ENCODE data around the gene DNAJC5G. TPM values are rescaled to one million over a fixed set of nuclear protein-coding genes. Genes with fewer than 3 reads are reported as not detected.

The DNAJC5G gene
- total and polyA plus RNA-seq, 2 donors (not counting 1 experiment from before 2014, with no cell fraction given) = not detected

DNA sequence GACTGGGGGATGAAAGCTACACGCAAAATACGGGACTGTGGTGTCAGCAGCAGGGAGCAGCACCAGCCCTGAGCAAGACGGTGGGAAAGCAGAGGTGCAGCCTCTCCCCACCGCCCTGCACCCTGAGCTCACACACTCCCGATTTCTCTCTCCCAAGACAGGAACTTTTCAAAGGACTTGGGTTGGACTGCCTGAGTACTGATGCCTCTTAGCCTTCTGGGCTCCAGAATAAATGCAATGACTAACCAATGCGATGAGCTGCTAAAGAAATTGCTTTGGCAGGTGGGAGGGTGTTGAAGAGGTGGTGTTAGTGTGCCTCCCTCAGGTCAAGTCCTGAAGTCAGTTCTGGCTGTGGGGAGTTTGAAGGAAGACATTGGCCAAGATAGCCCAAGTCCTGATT lies 16.6 kb downstream of the DNAJC5G start:
- ATAC-seq (ENCODE audit: low read depth) = no peak
- H3K79me2 ChIP-seq (ENCODE audit: control insufficient read depth, insufficient read depth, low read length) = no peaks in the 10 kb centered on the region
- no peaks in the 10 kb centered on the region for H4K20me1 ChIP-seq (ENCODE audit: control insufficient read depth, insufficient read depth, low read length, poor library complexity, severe bottlenecking)
- Mint-ChIP-seq H3K9me3 (ENCODE audit: insufficient read depth) (no peaks in the 10 kb centered on the region), H3K4me1 (peaks cover 2% of the 10 kb centered on the region), H3K4me3 (no peak overlapping the region), H3K27ac (no peak overlapping the region), H3K27me3 (peaks cover 20% of the 10 kb centered on the region)
- H3K27ac ChIP-seq (ENCODE audit: low read length in 2 of 2) = no peak overlapping the region
- CTCF ChIA-PET = interaction anchor here (0.8 to 5.4 kb wide), 5 partner anchors 10 to 333 kb away, joined by 3 to 47 read pairs (median 6); partner anchors contain the start of gene TRIM54
- WGBS (ENCODE audit: insufficient coverage) = 90% methylated on average over 6 of the region's 6 CpGs
- POLR2A ChIA-PET = no interaction called here
- H3K4me2 ChIP-seq (replicated peaks; ENCODE audit: low read depth, low read length, poor library complexity, severe bottlenecking) = no peak overlapping the region
- H3K4me3 ChIP-seq (ENCODE audit: control extremely low read depth in 1 of 5, extremely low read depth in 1 of 5, insufficient read depth in 1 of 5, low read depth in 2 of 5, low read length in 4 of 5) = no peak overlapping the region
- no peak overlapping the region for H3K9ac ChIP-seq (ENCODE audit: low read length)
- TF ChIP-seq, protein P1, sequence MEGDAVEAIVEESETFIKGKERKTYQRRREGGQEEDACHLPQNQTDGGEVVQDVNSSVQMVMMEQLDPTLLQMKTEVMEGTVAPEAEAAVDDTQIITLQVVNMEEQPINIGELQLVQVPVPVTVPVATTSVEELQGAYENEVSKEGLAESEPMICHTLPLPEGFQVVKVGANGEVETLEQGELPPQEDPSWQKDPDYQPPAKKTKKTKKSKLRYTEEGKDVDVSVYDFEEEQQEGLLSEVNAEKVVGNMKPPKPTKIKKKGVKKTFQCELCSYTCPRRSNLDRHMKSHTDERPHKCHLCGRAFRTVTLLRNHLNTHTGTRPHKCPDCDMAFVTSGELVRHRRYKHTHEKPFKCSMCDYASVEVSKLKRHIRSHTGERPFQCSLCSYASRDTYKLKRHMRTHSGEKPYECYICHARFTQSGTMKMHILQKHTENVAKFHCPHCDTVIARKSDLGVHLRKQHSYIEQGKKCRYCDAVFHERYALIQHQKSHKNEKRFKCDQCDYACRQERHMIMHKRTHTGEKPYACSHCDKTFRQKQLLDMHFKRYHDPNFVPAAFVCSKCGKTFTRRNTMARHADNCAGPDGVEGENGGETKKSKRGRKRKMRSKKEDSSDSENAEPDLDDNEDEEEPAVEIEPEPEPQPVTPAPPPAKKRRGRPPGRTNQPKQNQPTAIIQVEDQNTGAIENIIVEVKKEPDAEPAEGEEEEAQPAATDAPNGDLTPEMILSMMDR (IDR thresholded peaks at IDR 0.05) = no peak
- H3K36me3 ChIP-seq (replicated peaks in 1 of 2; ENCODE audit: control extremely low read depth in 1 of 2, control insufficient read depth in 1 of 2, extremely low read depth in 1 of 2, insufficient read depth in 2 of 2, low read length in 1 of 2) = no peaks in the 10 kb centered on the region
- peaks cover 0 to 6% (median 0%) of the 10 kb centered on the region in 4 experiments for H3K27me3 ChIP-seq (replicated peaks in 1 of 4; ENCODE audit: control extremely low read depth in 1 of 4, control insufficient read depth in 3 of 4, insufficient read depth in 4 of 4, low read length in 3 of 4)
- DNase-seq = no peak
- H3K9me3 ChIP-seq (ENCODE audit: control extremely low read depth in 1 of 3, control insufficient read depth in 2 of 3, insufficient read depth in 1 of 3, low read length in 2 of 3) = no peaks in the 10 kb centered on the region
- no peak overlapping the region for H2AFZ ChIP-seq (ENCODE audit: insufficient read depth, low read depth, low read length, poor library complexity, severe bottlenecking)
- intact Hi-C loops (cut with micrococcal nuclease) = no loop called here
- peaks cover 5 to 10% of the 10 kb centered on the region in 2 donors for H3K4me1 ChIP-seq (ENCODE audit: control insufficient read depth in 2 of 2, insufficient read depth in 2 of 2, low read length in 2 of 2)

DNA sequence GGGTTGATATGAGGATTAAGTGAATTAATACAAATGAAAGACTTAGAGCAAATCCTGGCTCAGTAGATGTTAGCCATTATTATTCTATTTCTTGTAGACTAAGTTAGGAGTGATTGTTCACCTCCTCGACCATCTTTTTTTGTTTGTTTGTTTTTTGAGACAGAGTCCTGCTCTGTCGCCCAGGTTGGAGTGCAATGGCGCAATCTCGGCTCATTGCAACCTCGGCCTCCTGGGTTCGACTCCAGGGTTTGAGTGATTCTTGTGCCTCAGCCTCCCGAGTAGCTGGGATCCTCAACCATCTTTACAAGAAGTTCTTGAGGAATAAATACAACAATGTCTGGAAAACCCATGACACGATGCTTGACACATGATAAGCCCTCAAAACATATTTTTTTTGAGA lies 19.7 kb downstream of the DNAJC5G start:
- POLR2A ChIA-PET = no interaction called here

More for the DNA sequence above, 19.7 kb downstream of the DNAJC5G start:
- Mint-ChIP-seq H3K4me3 (no peak overlapping the region), H3K9me3 (ENCODE audit: insufficient read depth) (no peaks in the 10 kb centered on the region), H3K27me3 (peaks cover 30% of the 10 kb centered on the region), H3K4me1 (peaks cover 2% of the 10 kb centered on the region), H3K27ac (no peak overlapping the region)
- Histone ChIP-seq H3K4me2 (replicated peaks; ENCODE audit: low read depth, low read length, poor library complexity, severe bottlenecking) (no peak overlapping the region), H2AFZ (ENCODE audit: insufficient read depth, low read depth, low read length, poor library complexity, severe bottlenecking) (no peak overlapping the region), H3K79me2 (ENCODE audit: control insufficient read depth, insufficient read depth, low read length) (no peaks in the 10 kb centered on the region), H3K27ac (ENCODE audit: low read length in 2 of 2) (no peak overlapping the region), H3K4me3 (ENCODE audit: control extremely low read depth in 1 of 5, extremely low read depth in 1 of 5, insufficient read depth in 1 of 5, low read depth in 2 of 5, low read length in 4 of 5) (no peak overlapping the region), H3K9ac (ENCODE audit: low read length) (no peak overlapping the region), H3K36me3 (replicated peaks in 1 of 2; ENCODE audit: control extremely low read depth in 1 of 2, control insufficient read depth in 1 of 2, extremely low read depth in 1 of 2, insufficient read depth in 2 of 2, low read length in 1 of 2) (no peaks in the 10 kb centered on the region), H4K20me1 (ENCODE audit: control insufficient read depth, insufficient read depth, low read length, poor library complexity, severe bottlenecking) (no peaks in the 10 kb centered on the region), H3K27me3 (replicated peaks in 1 of 4; ENCODE audit: control extremely low read depth in 1 of 4, control insufficient read depth in 3 of 4, insufficient read depth in 4 of 4, low read length in 3 of 4) (peaks cover 0 to 13% (median 0%) of the 10 kb centered on the region in 4 experiments), H3K9me3 (ENCODE audit: control extremely low read depth in 1 of 3, control insufficient read depth in 2 of 3, insufficient read depth in 1 of 3, low read length in 2 of 3) (no peaks in the 10 kb centered on the region), H3K4me1 (ENCODE audit: control insufficient read depth in 2 of 2, insufficient read depth in 2 of 2, low read length in 2 of 2) (peaks cover 5 to 10% of the 10 kb centered on the region in 2 donors)
- DNase-seq (no peak), ATAC-seq (ENCODE audit: low read depth) (no peak)
- intact Hi-C loops (cut with micrococcal nuclease) = no loop called here
- CTCF ChIA-PET = no interaction called here
- WGBS (ENCODE audit: insufficient coverage) = 100% methylated on average over 7 of the region's 8 CpGs
- TF ChIP-seq EZH2 (IDR thresholded peaks at IDR 0.05; ENCODE audit: borderline replicate concordance, insufficient read depth, low read depth, low read length, poor library complexity, severe bottlenecking) = no peak
- TF ChIP-seq, protein P1 (IDR thresholded peaks at IDR 0.05) = no peak

Data from B cell (primary cell).